ENCODE results near the gene C1orf198.
A peak's percentile ranks its signal among the peaks of the same experiment; 100 is the strongest.

C1orf198 gene

GRCh38 chr1:230818367-230818766 lies 50.0 kb downstream of the C1orf198 start:
- DNase-seq (ENCODE audit: insufficient read length, low spot score) (no peak), FAIRE-seq (no peak)

GRCh38 chr1:230816018-230816417 lies 52.3 kb downstream of the C1orf198 start:
- FAIRE-seq (no peak), DNase-seq (ENCODE audit: insufficient read length, low spot score) (no peak)

- FAIRE-seq (no peak), DNase-seq (ENCODE audit: insufficient read length, low spot score) (no peak)
Observed at GRCh38 chr1:230814949-230815692, 53.2 kb downstream of the C1orf198 start.

- DNase-seq (ENCODE audit: insufficient read length, low spot score) (no peak), FAIRE-seq (no peak)
Observed at GRCh38 chr1:230812568-230812967, 55.8 kb downstream of the C1orf198 start.

- DNase-seq (ENCODE audit: insufficient read length, low spot score) = no peak
Observed at GRCh38 chr1:230809256-230809990, 58.9 kb downstream of the C1orf198 start.

GRCh38 chr1:230808281-230808872 lies 59.9 kb downstream of the C1orf198 start:
- DNase-seq (ENCODE audit: insufficient read length, low spot score) (no peak), FAIRE-seq (no peak)

More at GRCh38 chr1:230809256-230809990, 58.9 kb downstream of the C1orf198 start:
- FAIRE-seq = no peak

- DNase-seq (ENCODE audit: insufficient read length, low spot score) (no peak), FAIRE-seq (no peak)
Observed at GRCh38 chr1:230807561-230808280, 60.6 kb downstream of the C1orf198 start.

- DNase-seq (ENCODE audit: insufficient read length, low spot score) = no peak
- FAIRE-seq = no peak
Observed at GRCh38 chr1:230807029-230807428, 61.3 kb downstream of the C1orf198 start.

- FAIRE-seq = no peak
- DNase-seq (ENCODE audit: insufficient read length, low spot score) = no peak
Observed at GRCh38 chr1:230806552-230806951, 61.8 kb downstream of the C1orf198 start.

GRCh38 chr1:230804396-230804795 lies 63.9 kb downstream of the C1orf198 start:
- FAIRE-seq = no peak

GRCh38 chr1:230800891-230801840 lies 67.2 kb downstream of the C1orf198 start:
- DNase-seq (ENCODE audit: insufficient read length, low spot score) (no peak), FAIRE-seq (no peak)

More at GRCh38 chr1:230804396-230804795, 63.9 kb downstream of the C1orf198 start:
- DNase-seq (ENCODE audit: insufficient read length, low spot score) = no peak

GRCh38 chr1:230798491-230798890 lies 69.8 kb downstream of the C1orf198 start:
- DNase-seq (ENCODE audit: insufficient read length, low spot score) = no peak
- no peak for FAIRE-seq

GRCh38 chr1:230797942-230798365 lies 70.4 kb downstream of the C1orf198 start:
- DNase-seq (ENCODE audit: insufficient read length, low spot score) = peak; percentile 79
- FAIRE-seq = peak; percentile 52

GRCh38 chr1:230797376-230797920 lies 70.9 kb downstream of the C1orf198 start:
- DNase-seq (ENCODE audit: insufficient read length, low spot score) = no peak
- FAIRE-seq = no peak

GRCh38 chr1:230796626-230797025 lies 71.7 kb downstream of the C1orf198 start:
- FAIRE-seq (no peak), DNase-seq (ENCODE audit: insufficient read length, low spot score) (no peak)

GRCh38 chr1:230794871-230795605 lies 73.3 kb downstream of the C1orf198 start:
- FAIRE-seq (no peak), DNase-seq (ENCODE audit: insufficient read length, low spot score) (no peak)

GRCh38 chr1:230794431-230794830 lies 73.9 kb downstream of the C1orf198 start:
- no peak for FAIRE-seq
- DNase-seq (ENCODE audit: insufficient read length, low spot score) = no peak

GRCh38 chr1:230793463-230793745 lies 74.9 kb downstream of the C1orf198 start:
- FAIRE-seq = no peak

More at GRCh38 chr1:230793463-230793745, 74.9 kb downstream of the C1orf198 start:
- no peak for DNase-seq (ENCODE audit: insufficient read length, low spot score)

Data from HTR-8/SVneo (cell line).